Activated CD4-positive, alpha-beta T cell treated with anti-CD3 and anti-CD28 coated beads, Interleukin-2, amount 50 U/mL, for 4 hours (primary cell): ENCODE data around the gene NDFIP1.
A peak's percentile ranks its signal among the peaks of the same experiment; 100 is the strongest.

Experiments
- DNase-seq, 2 experiments: peaks; one replicate each; pipeline ENCODE4 v3.0.0-alpha.2; 2020

NDFIP1 gene

DNA sequence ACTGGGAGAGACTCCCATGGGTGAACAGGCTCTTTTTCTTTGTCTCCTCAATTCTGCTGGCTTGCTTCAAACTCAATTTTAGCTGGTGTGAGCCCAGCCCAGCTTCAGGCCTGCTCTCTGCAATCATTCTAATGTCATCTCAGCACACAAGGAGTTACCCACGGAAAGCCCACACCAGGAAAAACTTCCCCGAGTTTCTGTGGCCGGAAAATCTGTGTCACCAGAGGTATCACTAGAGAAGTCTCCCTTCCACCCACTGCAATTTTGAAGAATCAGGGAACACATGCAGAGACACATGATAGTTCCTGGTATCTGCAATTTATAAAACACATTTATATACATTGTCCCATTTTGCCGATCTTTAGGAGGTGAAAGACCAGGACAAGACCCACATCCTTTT is 13.5 kb upstream of the NDFIP1 start:
- DNase-seq = peak; percentile 64 to 71

DNA sequence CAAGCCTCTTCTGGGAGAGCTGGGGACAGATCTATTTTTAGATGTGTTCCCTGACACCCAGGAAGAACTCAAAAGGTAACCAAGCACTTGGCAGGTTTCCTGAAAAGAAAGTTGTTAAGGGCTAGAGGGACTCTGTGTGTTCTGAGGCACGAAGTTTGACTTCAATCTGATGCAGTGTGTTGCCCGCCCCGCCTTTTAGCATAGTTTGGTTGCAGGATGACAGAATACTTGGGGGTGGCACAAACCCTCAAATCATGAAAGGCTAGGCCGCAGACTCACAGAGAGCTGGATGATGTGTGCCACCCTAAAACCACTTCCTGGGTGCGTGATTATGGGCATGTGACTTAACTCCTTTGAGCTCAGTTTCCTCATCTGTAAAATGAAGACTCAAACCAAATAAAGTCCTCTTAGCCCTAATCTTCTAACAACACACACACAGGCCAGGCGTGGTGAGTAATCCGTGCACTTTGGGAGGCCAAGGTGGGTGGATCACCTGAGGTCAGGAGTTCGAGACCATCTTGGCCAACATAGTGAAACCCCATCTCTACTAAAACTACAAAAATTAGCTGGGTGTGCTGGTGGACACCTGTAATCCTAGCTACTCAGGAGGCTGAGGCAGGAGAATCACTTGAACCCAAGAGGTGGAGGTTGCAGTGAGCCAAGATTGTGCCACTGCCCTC is 12.8 kb upstream of the NDFIP1 start:
- peak; percentile 75 to 79 for DNase-seq

DNA sequence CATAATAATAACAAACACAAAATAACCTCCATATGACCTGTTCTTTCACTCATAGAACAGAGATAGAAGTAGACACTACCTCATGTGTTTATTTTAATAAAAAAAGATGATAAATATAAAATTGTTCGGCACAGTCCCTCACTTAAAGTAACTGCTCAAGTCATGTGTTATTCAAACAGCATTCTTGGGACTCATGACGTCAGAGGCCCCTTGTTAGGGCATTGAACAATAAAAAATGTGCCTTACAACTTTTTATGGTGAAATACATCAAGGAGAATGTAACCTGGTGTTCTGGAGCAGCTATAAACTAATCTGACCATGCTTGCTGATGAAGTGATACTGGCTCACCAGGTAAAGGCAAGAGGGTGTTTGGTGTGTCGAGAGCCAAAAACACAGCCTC is 12.2 kb upstream of the NDFIP1 start:
- DNase-seq = no peak

DNA sequence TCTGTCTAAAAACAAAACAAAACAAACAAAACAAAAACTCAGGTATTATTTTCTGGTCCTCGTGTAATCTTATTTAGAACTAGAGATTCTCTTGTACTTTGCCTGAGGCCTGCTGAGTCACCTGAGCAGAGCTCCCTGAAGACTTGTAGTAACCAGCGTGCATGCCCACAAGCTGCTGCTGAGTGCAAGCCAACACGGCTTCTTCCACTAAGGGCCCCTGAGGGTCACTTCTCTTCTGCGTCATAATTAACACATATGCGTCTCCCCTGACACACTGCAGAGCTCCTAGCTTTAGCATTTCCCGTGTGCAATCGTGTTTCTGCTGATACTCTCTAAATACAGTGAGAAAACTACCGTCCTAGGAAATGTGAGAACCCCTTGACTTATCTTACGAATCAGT is 10.9 kb upstream of the NDFIP1 start:
- no peak for DNase-seq

DNA sequence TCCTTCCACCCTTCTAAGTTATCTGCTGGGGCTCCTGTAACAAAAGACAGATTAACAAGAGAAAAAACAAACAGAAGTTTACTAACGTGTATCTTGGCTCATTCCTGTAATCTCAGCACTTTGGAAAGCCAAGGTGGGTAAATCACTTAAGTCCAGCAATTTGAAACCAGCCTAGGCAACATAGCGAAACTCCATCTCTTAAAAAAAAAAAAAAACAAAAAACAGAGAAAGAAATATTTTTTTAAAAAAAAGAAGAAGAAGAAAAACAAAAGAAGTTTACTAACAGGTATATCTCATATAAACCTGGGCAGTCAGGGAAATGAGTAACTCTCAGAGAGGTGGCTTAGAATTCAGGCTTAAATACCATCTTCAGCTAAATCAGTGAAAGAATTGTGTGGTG is 10.3 kb upstream of the NDFIP1 start:
- no peak for DNase-seq

DNA sequence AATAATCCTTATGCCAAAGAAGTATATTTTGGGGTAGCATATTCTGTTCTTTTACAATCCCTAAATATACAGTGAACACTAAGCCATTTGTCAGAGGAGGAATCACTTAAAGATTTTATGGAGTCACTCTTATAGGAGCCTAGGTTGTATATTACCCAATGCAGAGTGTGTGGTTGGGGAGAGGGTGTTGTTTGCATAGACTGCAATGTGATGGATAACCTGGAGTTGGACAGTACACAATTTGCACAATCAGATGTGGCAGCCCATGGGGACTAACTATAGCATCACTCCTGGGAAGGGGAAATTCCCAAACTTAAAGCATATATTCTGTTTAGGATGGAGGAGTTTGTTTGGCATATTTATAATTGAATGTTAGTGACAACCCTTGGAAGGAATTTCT is 9.6 kb upstream of the NDFIP1 start:
- DNase-seq = no peak

DNA sequence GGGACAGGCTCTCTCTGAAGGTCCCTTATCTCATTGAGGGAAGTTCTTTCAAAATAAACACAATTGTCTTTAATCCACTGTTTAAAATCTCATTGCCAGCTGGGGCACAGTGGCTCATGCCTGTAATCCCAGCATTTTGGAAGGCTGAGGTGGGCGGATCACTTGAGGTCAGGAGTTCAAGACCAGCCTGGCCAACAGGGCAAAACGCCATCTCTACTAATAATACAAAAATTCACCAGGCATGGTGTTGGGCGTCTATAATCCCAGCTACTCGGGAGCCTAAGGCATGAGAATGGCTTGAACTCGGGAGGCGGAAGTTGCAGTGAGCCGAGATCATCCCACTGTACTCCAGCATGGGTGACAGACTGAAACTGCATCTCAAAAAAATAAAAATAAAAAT is 8.3 kb upstream of the NDFIP1 start:
- DNase-seq = no peak

DNA sequence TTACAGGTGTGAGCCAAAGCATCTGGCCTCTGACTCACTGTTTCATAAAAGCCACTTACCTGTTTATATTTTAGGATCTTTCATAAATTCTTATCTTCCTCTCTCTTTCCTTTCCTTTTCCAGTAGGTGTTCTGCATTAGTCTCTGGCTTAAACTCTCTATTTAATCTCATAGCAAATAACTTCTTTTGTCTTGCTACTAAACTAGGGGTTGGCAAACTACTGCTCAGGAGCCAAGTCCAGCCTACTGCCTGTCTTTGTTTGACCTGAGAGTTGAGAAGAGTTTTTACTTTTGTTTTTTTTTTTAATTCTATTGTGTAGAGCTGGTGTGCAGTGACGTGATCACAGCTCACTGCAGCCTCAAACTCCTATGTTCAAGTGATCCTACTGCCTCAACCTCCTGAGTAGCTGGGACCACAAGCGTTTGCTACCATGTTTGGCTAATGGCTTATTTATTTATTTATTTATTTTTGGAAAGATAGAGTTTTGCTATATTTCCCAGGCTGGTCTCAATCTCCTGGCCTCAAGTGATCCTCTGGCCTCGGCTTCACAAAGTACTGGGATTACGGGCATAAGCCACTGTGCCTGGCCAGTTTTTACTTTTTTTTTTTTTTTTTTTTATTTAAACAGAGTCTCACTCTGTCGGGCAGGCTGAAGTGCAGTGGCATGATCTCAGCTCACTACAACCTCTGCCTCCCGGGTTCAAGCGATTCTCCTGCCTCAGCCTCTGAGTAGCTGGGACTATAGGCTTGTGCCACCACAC is 5.4 kb upstream of the NDFIP1 start:
- DNase-seq = no peak

DNA sequence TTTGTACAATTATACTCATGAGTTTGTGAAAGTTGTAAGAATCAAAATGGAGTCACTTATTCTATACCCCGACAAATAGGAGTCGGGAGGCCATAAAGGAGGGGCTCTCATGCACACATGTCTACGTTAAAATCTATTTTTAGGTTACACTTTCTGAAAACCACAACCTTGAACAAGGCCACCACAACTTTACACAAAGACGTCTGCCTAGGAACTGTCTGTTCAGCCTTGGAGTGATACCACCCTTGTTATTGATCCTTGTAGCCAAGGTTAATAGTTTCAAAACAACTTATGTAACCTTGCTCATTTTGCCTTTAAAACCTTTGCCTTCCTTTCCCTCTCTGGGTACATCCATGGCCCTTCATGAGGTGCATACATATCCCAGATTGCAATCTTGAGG is 4.1 kb upstream of the NDFIP1 start:
- DNase-seq = no peak

DNA sequence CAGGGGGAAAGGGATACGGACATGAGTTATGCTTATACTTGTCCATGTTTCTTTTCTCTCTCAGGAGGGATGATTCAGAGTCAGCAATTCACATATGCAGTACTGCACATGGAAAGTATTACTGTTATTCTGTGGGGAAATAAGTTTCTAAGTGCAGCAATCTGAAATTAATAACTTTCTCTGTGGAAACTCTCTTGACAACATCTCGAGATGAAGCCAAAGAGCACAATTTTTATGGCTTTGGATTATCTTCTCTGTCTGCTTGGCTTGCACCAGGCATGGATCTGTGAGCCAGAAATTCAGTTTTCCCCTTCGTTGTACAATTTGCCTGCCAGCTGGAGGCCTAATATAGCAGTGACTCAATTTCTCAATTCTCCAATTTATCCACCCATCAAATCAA is 2.5 kb upstream of the NDFIP1 start:
- DNase-seq = no peak

DNA sequence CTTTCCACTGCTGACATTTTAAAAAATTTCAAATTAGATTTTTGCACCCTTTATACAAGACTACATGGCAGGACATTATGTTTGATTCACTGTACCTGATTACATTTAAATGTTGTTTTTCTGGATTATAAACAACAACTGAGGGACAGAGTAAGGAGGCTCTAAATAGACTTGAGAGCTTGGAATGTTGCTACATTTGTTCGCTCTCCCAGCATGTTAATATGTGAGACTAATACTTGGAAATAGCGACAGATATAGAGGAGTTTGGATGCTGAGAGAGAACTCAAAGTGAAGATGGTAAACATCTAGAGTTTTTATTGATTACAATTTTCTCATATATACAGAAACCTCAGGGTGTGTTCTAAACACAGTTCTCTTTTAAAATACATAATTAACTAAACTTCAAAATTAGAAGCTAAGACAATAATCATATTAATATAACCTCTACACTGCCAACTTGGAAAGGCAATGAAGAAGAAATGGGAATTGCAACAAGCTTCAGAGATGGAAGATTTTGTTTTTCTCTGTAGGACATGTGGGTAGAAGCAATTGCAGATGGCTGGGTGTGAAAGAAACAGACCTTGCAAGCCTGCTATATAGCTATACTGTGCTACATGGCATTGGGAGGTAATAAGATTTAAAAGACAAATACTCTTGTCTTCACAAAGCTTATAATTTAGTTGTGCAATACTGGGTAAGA is 1.4 kb upstream of the NDFIP1 start:
- no peak for DNase-seq

DNA sequence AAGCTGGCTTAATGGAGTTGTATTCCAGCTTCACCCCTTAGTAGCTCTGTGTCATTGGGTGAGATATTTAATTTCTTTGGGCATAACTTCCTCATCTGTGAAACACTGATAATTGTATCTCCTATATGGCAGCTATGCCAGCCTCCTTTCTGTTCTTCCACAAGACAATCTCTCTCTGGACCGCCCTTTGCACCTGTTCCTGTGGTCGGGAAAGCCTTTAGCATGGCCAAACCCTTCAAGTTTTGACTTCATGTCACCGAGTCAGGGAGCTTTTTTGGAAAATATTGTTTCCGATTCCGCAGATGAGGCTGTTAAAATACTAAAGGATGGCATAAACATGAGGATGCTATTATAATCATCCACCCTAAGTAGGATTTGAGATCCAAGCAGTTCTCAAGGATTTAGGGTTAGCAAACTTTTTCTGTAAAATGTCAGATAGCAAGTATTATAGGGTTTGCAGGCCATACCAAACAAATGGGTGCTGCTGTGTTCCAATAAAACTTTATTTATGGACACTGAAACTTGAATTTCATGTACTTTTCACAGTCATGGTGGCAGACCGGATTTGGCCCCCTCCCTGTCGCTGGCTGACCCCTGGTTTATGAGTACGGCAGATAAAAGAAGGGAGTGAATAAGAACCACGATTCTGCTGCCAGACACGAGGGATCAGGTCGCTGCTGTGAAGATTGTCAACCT is 695 bp upstream of the NDFIP1 start:
- no peak for DNase-seq

DNA sequence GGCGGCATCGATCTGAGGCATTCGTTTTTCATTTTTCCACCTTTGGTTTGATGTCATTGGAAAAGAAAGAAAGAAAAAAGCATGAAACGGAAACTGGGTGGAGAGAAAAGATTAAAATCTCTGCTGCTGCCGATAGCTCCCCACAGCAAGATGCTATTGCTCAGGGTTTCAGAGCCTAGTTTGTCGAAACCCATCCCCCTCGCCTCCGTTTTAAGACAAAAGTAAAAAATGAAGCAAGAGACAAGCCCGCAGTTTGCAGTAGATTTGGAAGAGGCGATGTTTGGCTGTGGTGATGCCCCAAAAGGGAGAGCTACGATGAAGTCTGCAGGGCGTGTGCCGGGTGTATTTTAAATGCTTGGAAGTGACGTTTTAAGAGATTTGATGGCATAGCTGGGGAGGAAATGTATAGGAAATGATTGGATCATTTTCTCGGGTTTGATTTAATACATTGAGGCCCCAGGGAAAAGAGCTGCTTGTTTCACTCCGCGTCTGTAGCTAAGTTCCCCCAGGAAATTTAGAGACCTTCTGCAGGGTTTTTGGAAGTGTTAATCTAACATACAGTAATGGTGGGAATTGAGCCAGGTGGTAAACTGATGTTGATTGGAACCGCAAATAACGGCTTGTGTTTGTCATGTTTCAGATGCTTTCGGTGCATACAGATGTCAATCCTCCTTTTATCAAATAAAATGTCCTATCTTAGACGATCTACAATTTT is 909 bp downstream of the NDFIP1 start:
- peak in 1 of 2 experiments; percentile 49 for DNase-seq

DNA sequence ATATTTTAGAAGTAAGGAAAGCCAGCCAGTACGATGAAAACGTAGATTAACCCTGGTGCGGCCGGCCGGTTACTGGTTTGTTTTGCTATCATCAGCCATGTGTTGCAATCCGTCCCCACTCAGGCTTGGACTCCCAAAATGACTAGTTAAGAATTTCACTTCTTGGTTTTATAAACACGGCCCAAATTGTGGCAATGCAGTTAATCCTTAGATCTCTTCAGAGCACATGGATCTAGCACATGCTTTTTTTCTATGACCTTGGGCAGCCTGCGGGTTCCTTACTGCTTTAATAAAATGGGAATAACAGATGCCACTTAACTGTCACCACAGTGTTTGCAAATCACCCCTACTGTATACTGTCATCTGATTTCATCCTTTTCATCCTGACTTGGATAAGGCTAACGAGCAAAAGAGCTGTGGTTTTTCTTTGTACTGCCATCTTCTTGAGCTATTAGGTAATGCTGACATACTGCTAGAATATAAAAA is 1.5 kb downstream of the NDFIP1 start:
- no peak for DNase-seq

DNA sequence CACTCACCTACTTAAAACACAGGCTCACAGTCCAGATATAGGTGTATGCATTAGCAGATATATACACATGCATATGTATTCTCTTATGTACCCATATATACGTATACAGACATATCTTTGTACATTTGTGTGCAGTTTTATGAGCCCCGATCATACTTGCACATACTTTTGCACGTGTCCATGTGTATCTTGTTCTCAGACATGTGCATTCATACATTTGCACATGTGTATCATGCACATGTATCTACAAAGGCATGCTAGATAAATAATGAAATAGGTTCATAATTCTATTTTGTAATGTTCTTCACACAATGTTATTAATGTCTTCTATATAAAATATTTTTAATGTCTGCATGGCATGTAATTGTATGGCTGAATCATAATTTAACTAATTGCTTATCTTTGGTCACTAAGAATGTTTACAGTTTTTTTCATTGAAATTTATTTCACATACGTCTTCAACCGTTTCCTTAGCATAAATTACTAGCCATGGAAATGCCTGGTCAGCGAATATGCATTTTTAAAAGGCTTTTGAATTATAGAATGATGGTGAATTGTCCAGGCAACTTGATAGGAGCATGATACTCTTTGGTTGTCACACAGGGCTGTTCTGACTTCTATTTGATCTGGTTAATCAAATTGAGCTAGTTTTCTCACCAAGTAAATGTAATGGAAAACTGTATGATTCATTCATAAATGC is 2.6 kb downstream of the NDFIP1 start:
- DNase-seq = no peak

DNA sequence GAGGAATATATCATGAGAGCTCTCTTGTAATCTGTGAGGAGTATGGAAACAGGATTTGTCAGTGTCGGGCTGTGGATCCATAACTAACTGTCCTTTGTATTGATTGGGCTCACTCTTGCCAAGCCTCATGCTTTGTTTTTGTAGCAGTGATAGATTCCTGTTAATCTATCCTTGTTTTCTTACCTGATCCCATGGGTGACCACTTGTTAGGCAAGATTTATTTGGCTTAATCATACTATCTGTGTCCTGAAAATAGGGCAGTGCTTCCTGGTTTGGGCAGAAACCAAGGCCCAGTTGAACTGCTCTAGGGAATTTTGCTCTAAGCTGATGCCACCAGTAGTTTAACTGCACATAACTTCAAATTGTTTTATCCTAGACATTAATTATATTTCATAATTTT is 6.1 kb downstream of the NDFIP1 start:
- DNase-seq = no peak

DNA sequence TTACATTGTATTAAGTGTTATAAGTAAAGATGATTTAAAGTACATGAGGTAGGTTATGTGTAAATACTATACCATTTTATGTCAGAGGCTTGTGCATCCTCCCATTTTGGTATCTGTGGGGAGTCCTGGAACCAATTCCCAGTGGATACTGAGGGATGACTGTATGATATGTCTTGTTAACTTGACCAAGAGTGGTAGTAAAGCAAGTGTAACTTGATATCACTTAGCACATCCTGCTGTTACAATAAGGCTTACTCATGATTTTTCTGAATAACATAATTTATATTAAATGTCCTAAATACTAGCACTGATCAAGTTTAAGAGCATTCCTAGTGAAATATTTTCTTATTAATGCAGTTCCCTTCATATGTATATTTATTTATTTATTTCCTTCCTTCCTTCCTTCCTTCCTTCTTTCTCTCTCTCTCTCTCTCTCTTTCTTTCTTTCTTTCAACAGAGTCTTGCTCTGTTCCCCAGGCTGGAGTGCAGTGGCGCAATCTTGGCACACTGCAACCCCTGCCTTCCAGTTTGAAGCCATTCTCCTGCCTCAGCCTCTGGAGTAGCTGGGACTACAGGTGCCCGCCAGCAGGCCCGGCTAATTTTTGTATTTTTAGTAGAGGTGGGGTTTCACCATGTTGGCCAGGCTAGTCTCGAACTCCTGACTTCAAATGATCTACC is 7.5 kb downstream of the NDFIP1 start:
- no peak for DNase-seq

DNA sequence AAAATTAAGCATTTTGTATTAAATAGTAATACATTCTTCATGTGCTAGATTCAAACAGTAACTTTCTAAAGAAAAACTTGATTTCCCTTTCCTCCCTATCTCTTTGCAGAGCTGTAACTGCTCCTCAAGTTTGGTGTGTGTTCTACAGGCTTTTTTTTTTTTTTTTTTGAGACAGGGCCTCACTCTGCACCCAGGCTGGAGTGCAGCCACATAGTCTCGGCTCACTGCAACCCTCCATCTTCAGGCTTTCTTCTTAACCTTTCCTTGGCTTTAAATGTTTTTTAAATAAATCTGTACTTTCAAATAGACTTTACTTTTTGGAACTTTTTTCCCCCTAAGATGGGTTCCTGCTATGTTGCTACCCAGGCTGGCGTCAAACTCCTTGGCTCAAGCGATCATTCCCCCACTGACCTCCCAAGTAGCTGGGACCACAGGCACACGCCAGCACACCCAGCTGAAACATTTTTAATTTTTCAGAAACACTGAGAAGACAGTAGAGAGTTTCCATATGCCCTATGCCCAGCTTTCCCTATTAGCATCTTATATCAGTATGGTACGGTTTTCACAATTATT is 9.1 kb downstream of the NDFIP1 start:
- DNase-seq = no peak

DNA sequence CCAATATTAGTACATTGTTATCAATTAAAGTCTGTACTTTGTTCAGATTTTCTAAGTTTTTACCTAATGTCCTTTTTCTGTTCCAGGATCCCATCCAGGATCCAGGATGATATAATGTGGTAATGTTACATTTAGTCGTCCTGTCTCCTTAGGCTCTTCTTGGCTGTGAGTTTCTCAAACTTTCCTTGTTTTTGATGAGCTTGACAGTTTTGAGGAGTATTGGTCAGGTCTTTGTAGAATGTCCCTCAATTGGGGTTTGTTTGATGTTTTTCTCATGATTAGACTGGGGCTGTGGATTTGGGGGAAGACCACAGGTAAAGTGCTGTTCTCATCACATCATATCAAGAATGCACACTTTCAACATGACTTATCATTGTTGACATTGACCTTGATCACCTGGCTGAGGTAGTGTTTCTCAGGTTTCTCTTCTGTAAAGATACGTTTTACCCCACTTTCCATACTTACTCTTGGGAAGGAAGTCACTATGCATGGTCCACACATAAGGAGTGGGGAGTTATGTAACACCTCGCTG is 9.6 kb downstream of the NDFIP1 start:
- DNase-seq = no peak

DNA sequence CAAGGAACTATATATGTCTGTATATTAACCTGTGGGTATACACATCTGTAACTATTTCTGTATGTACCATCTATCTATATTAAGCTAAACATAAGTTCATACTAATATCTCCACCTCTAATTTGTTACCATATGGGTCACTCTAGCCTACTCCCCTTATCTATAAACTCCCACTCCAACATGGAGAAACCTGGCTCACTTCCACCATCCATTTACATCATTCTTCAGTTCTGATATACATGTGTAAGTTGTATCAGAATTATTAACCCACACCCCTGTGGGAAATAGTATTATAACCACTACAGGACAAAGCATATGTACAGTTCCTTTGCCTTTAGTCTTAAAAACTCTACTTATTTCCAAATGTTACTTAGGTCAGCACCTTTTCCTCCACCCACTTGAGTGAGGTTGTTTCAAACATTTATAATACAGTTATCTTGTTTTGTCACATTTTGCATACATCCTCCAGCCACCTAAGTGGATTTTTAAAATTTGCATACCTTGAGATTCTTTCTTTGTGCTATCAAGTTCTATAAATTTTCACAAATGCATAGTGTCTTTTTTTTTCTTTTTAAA is 10.6 kb downstream of the NDFIP1 start:
- no peak for DNase-seq
